ENCODE data around the gene ZNRF3.

DNA sequence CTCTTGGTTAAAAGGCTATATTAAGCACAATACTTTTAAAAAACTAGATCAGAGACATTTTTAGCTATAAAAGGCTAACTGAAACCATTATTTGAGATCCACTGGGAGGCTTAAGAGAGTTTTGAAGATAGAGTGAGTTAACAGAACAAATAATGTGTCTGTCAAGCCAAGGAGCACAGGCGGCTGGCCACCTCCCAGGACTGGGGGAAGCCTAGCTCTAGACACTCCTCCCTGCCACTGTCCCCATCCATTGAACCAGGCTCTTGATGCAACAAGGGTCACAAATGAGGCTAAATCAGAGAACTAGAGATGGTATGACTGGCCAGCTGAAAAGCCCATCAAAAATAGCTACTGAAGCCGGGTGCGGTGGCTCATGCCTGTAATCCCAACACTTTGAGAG, 115.3 kb downstream of the ZNRF3 start:
- TF ChIP-seq, protein P1, sequence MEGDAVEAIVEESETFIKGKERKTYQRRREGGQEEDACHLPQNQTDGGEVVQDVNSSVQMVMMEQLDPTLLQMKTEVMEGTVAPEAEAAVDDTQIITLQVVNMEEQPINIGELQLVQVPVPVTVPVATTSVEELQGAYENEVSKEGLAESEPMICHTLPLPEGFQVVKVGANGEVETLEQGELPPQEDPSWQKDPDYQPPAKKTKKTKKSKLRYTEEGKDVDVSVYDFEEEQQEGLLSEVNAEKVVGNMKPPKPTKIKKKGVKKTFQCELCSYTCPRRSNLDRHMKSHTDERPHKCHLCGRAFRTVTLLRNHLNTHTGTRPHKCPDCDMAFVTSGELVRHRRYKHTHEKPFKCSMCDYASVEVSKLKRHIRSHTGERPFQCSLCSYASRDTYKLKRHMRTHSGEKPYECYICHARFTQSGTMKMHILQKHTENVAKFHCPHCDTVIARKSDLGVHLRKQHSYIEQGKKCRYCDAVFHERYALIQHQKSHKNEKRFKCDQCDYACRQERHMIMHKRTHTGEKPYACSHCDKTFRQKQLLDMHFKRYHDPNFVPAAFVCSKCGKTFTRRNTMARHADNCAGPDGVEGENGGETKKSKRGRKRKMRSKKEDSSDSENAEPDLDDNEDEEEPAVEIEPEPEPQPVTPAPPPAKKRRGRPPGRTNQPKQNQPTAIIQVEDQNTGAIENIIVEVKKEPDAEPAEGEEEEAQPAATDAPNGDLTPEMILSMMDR (IDR thresholded peaks at IDR 0.05): no peak
- no peak for TF ChIP-seq ZFX (IDR thresholded peaks at IDR 0.05; ENCODE audit: borderline replicate concordance)
